Natural killer cell (primary cell): ENCODE data around the gene EMILIN3. TPM values are rescaled to one million over a fixed set of nuclear protein-coding genes. Genes with fewer than 3 reads are reported as not detected.

Experiments used
- ATAC-seq, 3 donors: fragments of 150-1000 bp in 2 of 3; fragments of 200-7000 bp in 1 of 3; cut with Tn5 transposase; 1 replicate in 1 of 3; 2 replicates in 2 of 3; pipeline ENCODE4 v1.10.0; 2021; ENCODE audit warnings: mild to moderate bottlenecking in 2 of 3, moderate library complexity in 2 of 3
- DNase-seq, 2 donors: peaks; one replicate each; pipeline versions ENCODE4 v3.0.0 to v3.0.0-alpha.2; 2013 to 2021; ENCODE audit warnings: mixed read lengths in 1 of 2
- H3K27ac ChIP-seq: one replicate; pipeline ENCODE4 v1.5.1; 2013; ENCODE audit warnings: mild to moderate bottlenecking, low read length
- H3K27me3 ChIP-seq: one replicate; pipeline ENCODE4 v1.6.1; 2013; ENCODE audit warnings: low read length; ENCODE audit not compliant: control insufficient read depth, insufficient read depth
- H3K36me3 ChIP-seq: one replicate; pipeline ENCODE4 v1.6.1; 2013; ENCODE audit warnings: low read length; ENCODE audit not compliant: control insufficient read depth, insufficient read depth
- H3K4me1 ChIP-seq: one replicate; pipeline ENCODE4 v1.6.1; 2013; ENCODE audit warnings: low read length; ENCODE audit not compliant: control insufficient read depth, insufficient read depth
- H3K4me3 ChIP-seq: one replicate; pipeline ENCODE4 v1.5.1; 2013; ENCODE audit warnings: low read length
- H3K9me3 ChIP-seq: one replicate; pipeline ENCODE4 v1.6.1; 2013; ENCODE audit warnings: low read length; ENCODE audit not compliant: control insufficient read depth, insufficient read depth
- H3K27ac Mint-ChIP-seq, 2 donors: one replicate each; pipeline ENCODE4 v1.8.0; 2022; ENCODE audit warnings: mild to moderate bottlenecking in 2 of 2, mixed read lengths in 2 of 2, moderate library complexity in 1 of 2
- H3K27me3 Mint-ChIP-seq, 2 donors: one replicate each; pipeline ENCODE4 v1.8.0; 2022; ENCODE audit warnings: low read depth in 2 of 2, mixed read lengths in 2 of 2
- H3K36me3 Mint-ChIP-seq: one replicate; pipeline ENCODE4 v1.8.0; 2022; ENCODE audit warnings: mixed read lengths
- H3K4me1 Mint-ChIP-seq, 2 donors: one replicate each; pipeline ENCODE4 v1.8.0; 2022; ENCODE audit warnings: mixed read lengths in 2 of 2
- H3K4me3 Mint-ChIP-seq: one replicate; pipeline ENCODE4 v1.8.0; 2022; ENCODE audit warnings: mild to moderate bottlenecking, moderate library complexity, mixed read lengths
- H3K9me3 Mint-ChIP-seq, 2 donors: one replicate each; pipeline ENCODE4 v1.8.0; 2022; ENCODE audit warnings: mixed read lengths in 2 of 2
- CTCF ChIP-seq: fragments of 200-600 bp; IDR thresholded peaks from one replicate; pipeline ENCODE4 v1.8.0; 2022; ENCODE audit warnings: antibody characterized with exemption
- WGBS: methylation state at CpG from one replicate; pipeline ENCODE4 v1.1.7; 2013; ENCODE audit warnings: missing lambda C conversion rate; ENCODE audit not compliant: insufficient coverage; 5-methylcytosine and 5-hydroxymethylcytosine counted together
- intact Hi-C: fragments of 100-400 bp; cut with micrococcal nuclease; formaldehyde crosslinking; loops from one replicate; pipeline ENCODE4 v1.14.2; 2022
- total RNA-seq, 4 donors: library from RNA; stranded (reverse); fragments of 120-200 nt in 1 of 4; gene quantifications; one replicate each; pipeline versions ENCODE4 v1.2.3 to v1.2.4, GENCODE V29; 2013 to 2022

The EMILIN3 gene
- total RNA-seq, 3 donors from 2014 or later (not counting 1 experiment from before 2014, with no cell fraction given) = not detected

GRCh38 chr20:41329435-41330342 is 36.9 kb downstream of the EMILIN3 start:
- WGBS = 28% methylated on average over 11 of the region's 14 CpGs

GRCh38 chr20:41327178-41327577 is 39.4 kb downstream of the EMILIN3 start:
- TF ChIP-seq CTCF = no peak
- Mint-ChIP-seq H3K27me3 (no peaks in the 10 kb centered on the region), H3K27ac (no peak overlapping the region), H3K4me1 (peaks cover 12 to 24% of the 10 kb centered on the region in 2 donors), H3K9me3 (no peaks in the 10 kb centered on the region), H3K36me3 (no peaks in the 10 kb centered on the region), H3K4me3 (no peak overlapping the region)
- DNase-seq (no peak), ATAC-seq (no peak)
- no peaks in the 10 kb centered on the region for H3K9me3 ChIP-seq
- WGBS = 92% methylated on average over 5 of the region's 5 CpGs
- no peak overlapping the region for H3K27ac ChIP-seq
- no peaks in the 10 kb centered on the region for H3K36me3 ChIP-seq
- no peak overlapping the region for H3K4me3 ChIP-seq
- intact Hi-C loops = no loop called here
- H3K4me1 ChIP-seq = peaks cover 12% of the 10 kb centered on the region
- H3K27me3 ChIP-seq = no peaks in the 10 kb centered on the region

More at GRCh38 chr20:41329435-41330342, 36.9 kb downstream of the EMILIN3 start:
- Histone ChIP-seq H3K9me3 (no peaks in the 10 kb centered on the region), H3K27me3 (no peaks in the 10 kb centered on the region), H3K27ac (no peak overlapping the region), H3K4me1 (peaks cover 12% of the 10 kb centered on the region), H3K4me3 (no peak overlapping the region), H3K36me3 (no peaks in the 10 kb centered on the region)
- ATAC-seq (peak; percentile 93 to 100 (median 99)), DNase-seq (peak; percentile 50 to 72)
- Mint-ChIP-seq H3K36me3 (no peaks in the 10 kb centered on the region), H3K4me1 (peaks cover 12 to 24% of the 10 kb centered on the region in 2 donors), H3K9me3 (no peaks in the 10 kb centered on the region), H3K4me3 (no peak overlapping the region), H3K27me3 (no peaks in the 10 kb centered on the region), H3K27ac (peak overlapping the region in 1 of 2 donors; percentile 76)
- no peak for TF ChIP-seq CTCF
- intact Hi-C loops = no loop called here

GRCh38 chr20:41320976-41321375 is 45.6 kb downstream of the EMILIN3 start:
- Histone ChIP-seq H3K9me3 (no peaks in the 10 kb centered on the region), H3K27ac (no peak overlapping the region), H3K4me1 (peaks cover 11% of the 10 kb centered on the region), H3K4me3 (no peak overlapping the region), H3K36me3 (no peaks in the 10 kb centered on the region), H3K27me3 (no peaks in the 10 kb centered on the region)
- no peak for DNase-seq
- no peak overlapping the region for H3K27ac Mint-ChIP-seq
- H3K9me3 Mint-ChIP-seq = no peaks in the 10 kb centered on the region
- no peak for ATAC-seq
- peaks cover 0 to 3% of the 10 kb centered on the region in 2 donors for H3K27me3 Mint-ChIP-seq
- H3K36me3 Mint-ChIP-seq = no peaks in the 10 kb centered on the region
- TF ChIP-seq CTCF = no peak
- WGBS = 97% methylated on average over 1 of the region's 1 CpG
- intact Hi-C loops = no loop called here
- peaks cover 13 to 19% of the 10 kb centered on the region in 2 donors for H3K4me1 Mint-ChIP-seq
- no peak overlapping the region for H3K4me3 Mint-ChIP-seq
